IMR-90 (cell line): ENCODE results near the gene PPP6C. TPM values are rescaled to one million over a fixed set of nuclear protein-coding genes. Genes with fewer than 3 reads are reported as not detected.

Source experiments
- ATAC-seq: fragments of 200-7000 bp; cut with Tn5 transposase; 2 replicates; pipeline ENCODE4 v1.9.1; 2020; ENCODE audit warnings: low read depth, mild to moderate bottlenecking, moderate library complexity
- BruUV-seq: library from RNA; stranded (reverse); fragments of 400-500 nt; replicated peaks from 2 replicates; lab custom pipeline; 2021; lab: Mats Ljungman, UMichigan
- CTCF ChIA-PET: fragments of 300-600 bp; formaldehyde crosslinking; extraction: SDS; loops from one replicate; lab custom pipeline; 2021; ENCODE audit warnings: antibody characterized with exemption; lab: Yijun Ruan, JAX
- POLR2A ChIA-PET: fragments of 300-600 bp; sonication (Branson Sonifier 250); formaldehyde crosslinking; loops from one replicate; lab custom pipeline; 2022; ENCODE audit warnings: antibody characterized with exemption; ENCODE audit not compliant: unreplicated experiment; lab: Charles Lee
- DNase-seq: peaks from one replicate; pipeline ENCODE4 v3.0.0; 2013
- H2AFZ ChIP-seq: replicated peaks from 2 replicates; pipeline ENCODE3; 2013; ENCODE audit warnings: low read length, mild to moderate bottlenecking; ENCODE audit not compliant: poor library complexity
- H2AK5ac ChIP-seq: 2 replicates; pipeline ENCODE4 v1.6.1; 2013; ENCODE audit warnings: low read depth, low read length, inconsistent platforms
- H2AK9ac ChIP-seq: replicated peaks from 2 replicates; pipeline ENCODE3; 2013; ENCODE audit warnings: mild to moderate bottlenecking, low read depth, low read length, moderate library complexity; ENCODE audit not compliant: poor library complexity
- H2BK120ac ChIP-seq: 2 replicates; pipeline ENCODE4 v1.6.1; 2013; ENCODE audit warnings: low read depth, low read length, inconsistent platforms
- H2BK15ac ChIP-seq: 3 replicates; pipeline ENCODE4 v1.6.1; 2013; ENCODE audit warnings: low read depth, low read length, inconsistent platforms
- H2BK20ac ChIP-seq: 2 replicates; pipeline ENCODE4 v1.6.1; 2013; ENCODE audit warnings: low read depth, mild to moderate bottlenecking, inconsistent platforms, low read length, moderate library complexity
- H2BK5ac ChIP-seq: 2 replicates; pipeline ENCODE4 v1.6.1; 2013; ENCODE audit warnings: mild to moderate bottlenecking, low read depth, low read length, inconsistent platforms; ENCODE audit not compliant: poor library complexity, severe bottlenecking
- H3K14ac ChIP-seq: replicated peaks from 2 replicates; pipeline ENCODE4 v1.6.1; 2013; ENCODE audit warnings: low read depth, low read length, inconsistent platforms
- H3K18ac ChIP-seq: 2 replicates; pipeline ENCODE4 v1.6.1; 2013; ENCODE audit warnings: low read depth, low read length, control low read depth
- H3K23ac ChIP-seq: 2 replicates; pipeline ENCODE4 v1.6.1; 2013; ENCODE audit warnings: low read depth, low read length, inconsistent platforms
- H3K27ac ChIP-seq: 2 replicates; pipeline ENCODE4 v1.5.1; 2013; ENCODE audit warnings: mild to moderate bottlenecking, control low read depth, low read length; ENCODE audit not compliant: insufficient read depth
- H3K27me3 ChIP-seq: 2 replicates; pipeline ENCODE4 v1.6.1; 2013; ENCODE audit warnings: low read length; ENCODE audit not compliant: control insufficient read depth, insufficient read depth
- H3K36me3 ChIP-seq: 2 replicates; pipeline ENCODE4 v1.6.1; 2013; ENCODE audit warnings: low read length, mixed read lengths; ENCODE audit not compliant: control insufficient read depth, insufficient read depth
- H3K4ac ChIP-seq: 2 replicates; pipeline ENCODE4 v1.6.1; 2013; ENCODE audit warnings: low read depth, low read length, inconsistent platforms
- H3K4me1 ChIP-seq: 2 replicates; pipeline ENCODE4 v1.6.1; 2013; ENCODE audit warnings: low read length, mixed read lengths; ENCODE audit not compliant: control insufficient read depth, insufficient read depth
- H3K4me2 ChIP-seq: 2 replicates; pipeline ENCODE4 v1.6.1; 2013; ENCODE audit warnings: low read depth, mild to moderate bottlenecking, control low read depth, low read length, moderate library complexity
- H3K4me3 ChIP-seq: 2 replicates; pipeline ENCODE4 v1.5.1; 2013; ENCODE audit warnings: low read depth, mild to moderate bottlenecking, control low read depth, low read length, moderate library complexity; ENCODE audit not compliant: insufficient read depth
- H3K56ac ChIP-seq: 2 replicates; pipeline ENCODE4 v1.6.1; 2013; ENCODE audit warnings: low read length, inconsistent platforms; ENCODE audit not compliant: insufficient read depth; ENCODE audit errors: extremely low read depth
- H3K79me1 ChIP-seq, 2 experiments: 2 replicates each; pipeline ENCODE4 v1.6.1; 2013; ENCODE audit warnings: low read length in 2 of 2, inconsistent platforms in 1 of 2, low read depth in 1 of 2
- H3K9ac ChIP-seq: 2 replicates; pipeline ENCODE4 v1.6.1; 2013; ENCODE audit warnings: low read depth, low read length, control low read depth
- H3K9me1 ChIP-seq: 2 replicates; pipeline ENCODE4 v1.6.1; 2013; ENCODE audit warnings: low read length, inconsistent platforms; ENCODE audit not compliant: insufficient read depth
- H3K9me3 ChIP-seq: 2 replicates; pipeline ENCODE4 v1.6.1; 2013; ENCODE audit warnings: low read length; ENCODE audit not compliant: control insufficient read depth, insufficient read depth
- H4K20me1 ChIP-seq: 2 replicates; pipeline ENCODE4 v1.6.1; 2013; ENCODE audit warnings: low read length, inconsistent platforms; ENCODE audit not compliant: insufficient read depth
- H4K5ac ChIP-seq: 2 replicates; pipeline ENCODE4 v1.6.1; 2013; ENCODE audit warnings: mild to moderate bottlenecking, low read depth, low read length, control low read depth
- H4K8ac ChIP-seq, 2 experiments: 2 replicates each; pipeline ENCODE4 v1.6.1; 2013; ENCODE audit warnings: low read depth in 2 of 2, low read length in 2 of 2, control low read depth in 1 of 2, inconsistent platforms in 1 of 2
- H4K91ac ChIP-seq: 2 replicates; pipeline ENCODE4 v1.6.1; 2013; ENCODE audit warnings: low read depth, low read length, inconsistent platforms; ENCODE audit not compliant: insufficient read depth
- BHLHE40 ChIP-seq: fragments of 150-350 bp; IDR thresholded peaks from 2 replicates; pipeline ENCODE4 v1.6.1; 2016; ENCODE audit warnings: mild to moderate bottlenecking, low read depth, low read length
- CEBPB ChIP-seq: IDR thresholded peaks from 2 replicates; pipeline ENCODE4 v1.6.1; 2012; ENCODE audit warnings: low read depth, low read length, improper control_type of control experiment
- CHD1 ChIP-seq: IDR thresholded peaks from 2 replicates; pipeline ENCODE4 v1.6.1; 2012; ENCODE audit warnings: low read depth, low read length, improper control_type of control experiment
- ELK1 ChIP-seq: fragments of 150-350 bp; IDR thresholded peaks from 2 replicates; pipeline ENCODE4 v1.6.1; 2016; ENCODE audit warnings: low read depth, mild to moderate bottlenecking, low read length, moderate library complexity, borderline replicate concordance
- FOS ChIP-seq: fragments of 150-350 bp; IDR thresholded peaks from 2 replicates; pipeline ENCODE4 v1.6.1; 2016; ENCODE audit warnings: low read depth, low read length
- MAFK ChIP-seq: IDR thresholded peaks from 2 replicates; pipeline ENCODE4 v1.6.1; 2012; ENCODE audit warnings: low read depth, low read length, improper control_type of control experiment
- MAZ ChIP-seq: IDR thresholded peaks from 2 replicates; pipeline ENCODE4 v1.6.1; 2012; ENCODE audit warnings: low read depth, mild to moderate bottlenecking, low read length, improper control_type of control experiment, moderate library complexity, borderline replicate concordance
- MXI1 ChIP-seq: IDR thresholded peaks from 2 replicates; pipeline ENCODE4 v1.6.1; 2012; ENCODE audit warnings: low read depth, mild to moderate bottlenecking, low read length, moderate library complexity, borderline replicate concordance
- NFE2L2 ChIP-seq: fragments of 150-350 bp; IDR thresholded peaks from 2 replicates; pipeline ENCODE4 v1.6.1; 2016; ENCODE audit warnings: low read depth, mild to moderate bottlenecking, low read length
- POLR2A ChIP-seq: IDR thresholded peaks from 2 replicates; pipeline ENCODE4 v1.6.1; 2012; ENCODE audit warnings: mild to moderate bottlenecking, low read depth, low read length
- RAD21 ChIP-seq: IDR thresholded peaks from 2 replicates; pipeline ENCODE4 v1.6.1; 2012; ENCODE audit warnings: low read length, improper control_type of control experiment
- RCOR1 ChIP-seq: IDR thresholded peaks from 2 replicates; pipeline ENCODE4 v1.6.1; 2012; ENCODE audit warnings: mild to moderate bottlenecking, low read length, improper control_type of control experiment; ENCODE audit not compliant: insufficient replicate concordance
- RFX5 ChIP-seq: IDR thresholded peaks from 2 replicates; pipeline ENCODE4 v1.8.0; 2012; ENCODE audit warnings: low read depth, mild to moderate bottlenecking, low read length, moderate library complexity
- USF2 ChIP-seq: fragments of 150-350 bp; IDR thresholded peaks from 2 replicates; pipeline ENCODE4 v1.6.1; 2017; ENCODE audit warnings: mild to moderate bottlenecking, antibody characterized with exemption, low read length, low read depth
- dilution Hi-C: fragments of 300-500 bp; cut with HindIII; formaldehyde crosslinking; loops from one replicate; pipeline ENCODE4 v1.14.3; 2018; ENCODE audit warnings: low sequenced_read_pairs; ENCODE audit not compliant: unreplicated experiment
- in situ Hi-C: fragments of 300-500 bp; cut with MboI; formaldehyde crosslinking; loops from 3 replicates; pipeline ENCODE4 v1.14.3; 2019; ENCODE audit warnings: low sequenced_read_pairs, inconsistent platforms, mixed read lengths
- intact Hi-C: fragments of 100-400 bp; cut with micrococcal nuclease; formaldehyde crosslinking; loops from 2 replicates; pipeline ENCODE4 v1.10.0; 2022
- polyA plus RNA-seq, 3 experiments: library from polyadenylated mRNA; depleted of rRNA; stranded (reverse); fragments of >200 nt; gene quantifications; 2 replicates each; pipeline ENCODE4 v1.2.3, GENCODE V29; 2012; ENCODE audit warnings: low replicate concordance in 1 of 3
- total RNA-seq: library from RNA; depleted of rRNA; stranded (reverse); fragments of >200 nt; gene quantifications from 2 replicates; pipeline ENCODE4 v1.2.3, GENCODE V29; 2012
- TF ChIP-seq, protein P1 (sequence below): conservative IDR thresholded peaks from 2 replicates; pipeline ENCODE4 v1.5.1; 2012; ENCODE audit warnings: mild to moderate bottlenecking, low read depth, low read length, improper control_type of control experiment

The PPP6C gene
- total and polyA plus RNA-seq, 2 of the 4 experiments (the other 2 are of a cell fraction), result 14.5 to 15.4 TPM

- no peaks in the 10 kb centered on the region for H3K36me3 ChIP-seq
- CTCF ChIA-PET, result no interaction called here
- dilution Hi-C loops (no loop called here), in situ Hi-C loops (no loop called here), intact Hi-C loops (no loop called here)
- no peak overlapping the region for H3K23ac ChIP-seq
- POLR2A ChIA-PET, result interaction anchor here (0.6 kb wide), 1 partner anchor 36 kb away, joined by 6 read pairs; no protein-coding TSS in a partner anchor
- H3K56ac ChIP-seq, result no peak overlapping the region
- DNase-seq (peak; percentile 79), ATAC-seq (peak; percentile 62)
- H2BK120ac ChIP-seq, result no peak overlapping the region
- H4K91ac ChIP-seq, result no peak overlapping the region
- peak overlapping the region; percentile 58 for H2BK5ac ChIP-seq
- no peaks in the 10 kb centered on the region for H3K9me3 ChIP-seq
- no peaks in the 10 kb centered on the region for H3K27me3 ChIP-seq
- no peak overlapping the region for H2AK5ac ChIP-seq
- H3K4me1 ChIP-seq, result peaks cover 9% of the 10 kb centered on the region
- peaks cover 5% of the 10 kb centered on the region; the same call in 1 of the 2 replicates for H3K9me1 ChIP-seq
- BruUV-seq, result no TSS peak
- peaks cover 16 to 23% of the 10 kb centered on the region in 2 experiments for H3K79me1 ChIP-seq
- no peak overlapping the region for H2BK15ac ChIP-seq
- H3K4me3 ChIP-seq, result no peak overlapping the region
- H3K18ac ChIP-seq, result peak overlapping the region; percentile 70; the same call in 1 of the 2 replicates
- H4K5ac ChIP-seq, result no peak overlapping the region; the same call in 1 of the 2 replicates
- H2AFZ ChIP-seq, result no peak overlapping the region
- H3K27ac ChIP-seq, result peak overlapping the region; percentile 85; the same call in 1 of the 2 replicates
- no peak overlapping the region for H3K4ac ChIP-seq
- H3K9ac ChIP-seq, result no peak overlapping the region; the same call in 1 of the 2 replicates
- no peak overlapping the region for H3K14ac ChIP-seq
- TF ChIP-seq NFE2L2 (no peak), USF2 (no peak), RCOR1 (no peak), RAD21 (no peak), MXI1 (no peak), POLR2A (no peak), CEBPB (peak; percentile 51), ELK1 (no peak), BHLHE40 (no peak), CHD1 (no peak), MAZ (no peak), FOS (no peak), RFX5 (no peak), MAFK (peak; percentile 38; the same call in 1 of the 2 replicates)
- TF ChIP-seq, protein P1, sequence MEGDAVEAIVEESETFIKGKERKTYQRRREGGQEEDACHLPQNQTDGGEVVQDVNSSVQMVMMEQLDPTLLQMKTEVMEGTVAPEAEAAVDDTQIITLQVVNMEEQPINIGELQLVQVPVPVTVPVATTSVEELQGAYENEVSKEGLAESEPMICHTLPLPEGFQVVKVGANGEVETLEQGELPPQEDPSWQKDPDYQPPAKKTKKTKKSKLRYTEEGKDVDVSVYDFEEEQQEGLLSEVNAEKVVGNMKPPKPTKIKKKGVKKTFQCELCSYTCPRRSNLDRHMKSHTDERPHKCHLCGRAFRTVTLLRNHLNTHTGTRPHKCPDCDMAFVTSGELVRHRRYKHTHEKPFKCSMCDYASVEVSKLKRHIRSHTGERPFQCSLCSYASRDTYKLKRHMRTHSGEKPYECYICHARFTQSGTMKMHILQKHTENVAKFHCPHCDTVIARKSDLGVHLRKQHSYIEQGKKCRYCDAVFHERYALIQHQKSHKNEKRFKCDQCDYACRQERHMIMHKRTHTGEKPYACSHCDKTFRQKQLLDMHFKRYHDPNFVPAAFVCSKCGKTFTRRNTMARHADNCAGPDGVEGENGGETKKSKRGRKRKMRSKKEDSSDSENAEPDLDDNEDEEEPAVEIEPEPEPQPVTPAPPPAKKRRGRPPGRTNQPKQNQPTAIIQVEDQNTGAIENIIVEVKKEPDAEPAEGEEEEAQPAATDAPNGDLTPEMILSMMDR, result no peak
- peaks cover 12% of the 10 kb centered on the region; the same call in 1 of the 2 replicates for H4K20me1 ChIP-seq
- H4K8ac ChIP-seq, result no peak overlapping the region
- peak overlapping the region; percentile 55; the same call in 1 of the 2 replicates for H3K4me2 ChIP-seq
- no peak overlapping the region for H2BK20ac ChIP-seq
- H2AK9ac ChIP-seq, result no peak overlapping the region
These were observed 83.2 kb downstream of the PPP6C start for GRCh38 chr9:125106285-125106893.
